B cell (primary cell): Measurements from ENCODE around the gene YWHAE. TPM values are rescaled to one million over a fixed set of nuclear protein-coding genes. Genes with fewer than 3 reads are reported as not detected.
"Not testable (repeated sequence)": the region's sequence is repeated elsewhere in the genome, so short reads cannot be mapped to it uniquely, and the experiment has no call there.

Source experiments
- ATAC-seq: fragments of 200-7000 bp; cut with Tn5 transposase; one replicate; pipeline ENCODE4 v1.10.0; 2021; ENCODE audit warnings: low read depth, mild to moderate bottlenecking, moderate number of reproducible peaks, moderate library complexity
- CTCF ChIA-PET: fragments of 350-600 bp; sonication (Branson Sonifier 250); formaldehyde crosslinking; loops from one replicate; lab custom pipeline; 2021; ENCODE audit warnings: antibody characterized with exemption, inconsistent platforms; lab: Charles Lee
- POLR2A ChIA-PET: fragments of 350-600 bp; sonication (Branson Sonifier 250); formaldehyde crosslinking; loops from one replicate; lab custom pipeline; 2021; ENCODE audit warnings: antibody characterized with exemption; lab: Charles Lee
- DNase-seq: peaks from one replicate; pipeline ENCODE4 v3.0.0; 2013
- H2AFZ ChIP-seq: 2 replicates; pipeline ENCODE4 v1.6.1; 2012; ENCODE audit warnings: mild to moderate bottlenecking, low read depth, low read length; ENCODE audit not compliant: insufficient read depth, poor library complexity, severe bottlenecking
- H3K27ac ChIP-seq, 2 donors: 1 replicate in 1 of 2; 2 replicates in 1 of 2; pipeline ENCODE4 v1.5.1; 2012 to 2013; ENCODE audit warnings: low read length in 2 of 2, mild to moderate bottlenecking in 2 of 2, moderate library complexity in 1 of 2
- H3K27me3 ChIP-seq, 4 experiments: fragments of 200-600 bp in 1 of 4; sonication (generic) in 1 of 4; replicated peaks in 1 of 4; 1 replicate in 2 of 4; 2 replicates in 2 of 4; pipeline versions ENCODE4 v1.6.1 to v1.7.0; 2013 to 2016; ENCODE audit warnings: low read length in 3 of 4, mild to moderate bottlenecking in 2 of 4, mixed read lengths in 1 of 4, moderate library complexity in 1 of 4; ENCODE audit not compliant: insufficient read depth in 4 of 4, control insufficient read depth in 3 of 4; ENCODE audit errors: control extremely low read depth in 1 of 4
- H3K36me3 ChIP-seq, 2 experiments: replicated peaks in 1 of 2; 1 replicate in 1 of 2; 2 replicates in 1 of 2; pipeline versions ENCODE4 v1.6.1 to v1.7.1; 2013; ENCODE audit warnings: low read length in 1 of 2; ENCODE audit not compliant: insufficient read depth in 2 of 2, control insufficient read depth in 1 of 2; ENCODE audit errors: control extremely low read depth in 1 of 2, extremely low read depth in 1 of 2
- H3K4me1 ChIP-seq, 2 donors: fragments of 200-600 bp in 1 of 2; sonication (generic) in 1 of 2; 1 replicate in 1 of 2; 2 replicates in 1 of 2; pipeline versions ENCODE4 v1.5.1 to v1.6.1; 2013 to 2017; ENCODE audit warnings: low read length in 2 of 2; ENCODE audit not compliant: control insufficient read depth in 2 of 2, insufficient read depth in 2 of 2
- H3K4me2 ChIP-seq: replicated peaks from 2 replicates; pipeline ENCODE3; 2012; ENCODE audit warnings: mild to moderate bottlenecking, low read depth, low read length; ENCODE audit not compliant: poor library complexity, severe bottlenecking
- H3K4me3 ChIP-seq, 5 experiments: fragments of 200-600 bp in 1 of 5; sonication (generic) in 1 of 5; 1 replicate in 3 of 5; 2 replicates in 2 of 5; pipeline versions ENCODE4 v1.5.1 to v1.7.0; 2011 to 2016; ENCODE audit warnings: low read length in 4 of 5, mild to moderate bottlenecking in 4 of 5, low read depth in 2 of 5, control low read depth in 1 of 5, moderate library complexity in 1 of 5; ENCODE audit not compliant: insufficient read depth in 1 of 5; ENCODE audit errors: control extremely low read depth in 1 of 5, extremely low read depth in 1 of 5
- H3K79me2 ChIP-seq: fragments of 200-600 bp; sonication (generic); one replicate; pipeline ENCODE4 v1.6.0; 2016; ENCODE audit warnings: low read length; ENCODE audit not compliant: control insufficient read depth, insufficient read depth
- H3K9ac ChIP-seq: fragments of 200-600 bp; sonication (generic); 2 replicates; pipeline ENCODE4 v1.6.1; 2017; ENCODE audit warnings: mild to moderate bottlenecking, low read length, moderate library complexity
- H3K9me3 ChIP-seq, 3 donors: one replicate each; pipeline versions ENCODE4 v1.6.1 to v1.7.1; 2013; ENCODE audit warnings: low read length in 2 of 3; ENCODE audit not compliant: control insufficient read depth in 2 of 3, insufficient read depth in 1 of 3; ENCODE audit errors: control extremely low read depth in 1 of 3
- H4K20me1 ChIP-seq: 2 replicates; pipeline ENCODE4 v1.6.0; 2012; ENCODE audit warnings: mild to moderate bottlenecking, low read length; ENCODE audit not compliant: insufficient read depth, control insufficient read depth, poor library complexity, severe bottlenecking
- H3K27ac Mint-ChIP-seq: one replicate; pipeline ENCODE4 v1.8.0; 2021; ENCODE audit warnings: mixed read lengths
- H3K27me3 Mint-ChIP-seq: one replicate; pipeline ENCODE4 v1.8.0; 2021; ENCODE audit warnings: mixed read lengths
- H3K4me1 Mint-ChIP-seq: one replicate; pipeline ENCODE4 v1.8.0; 2021; ENCODE audit warnings: mixed read lengths
- H3K4me3 Mint-ChIP-seq: one replicate; pipeline ENCODE4 v1.8.0; 2021; ENCODE audit warnings: mixed read lengths
- H3K9me3 Mint-ChIP-seq: one replicate; pipeline ENCODE4 v1.8.0; 2022; ENCODE audit warnings: mixed read lengths; ENCODE audit not compliant: insufficient read depth
- EZH2 ChIP-seq: IDR thresholded peaks from 2 replicates; pipeline ENCODE4 v1.6.1; 2012; ENCODE audit warnings: borderline replicate concordance, low read depth, mild to moderate bottlenecking, moderate library complexity, low read length; ENCODE audit not compliant: insufficient read depth, poor library complexity, severe bottlenecking
- WGBS: methylation state at CpG from one replicate; pipeline ENCODE4 v1.1.5; 2013; ENCODE audit warnings: missing lambda C conversion rate; ENCODE audit not compliant: insufficient coverage; 5-methylcytosine and 5-hydroxymethylcytosine counted together
- intact Hi-C: fragments of 100-400 bp; cut with micrococcal nuclease; formaldehyde crosslinking; loops from one replicate; pipeline ENCODE4 v1.10.0; 2022
- polyA plus RNA-seq: library from polyadenylated mRNA; depleted of rRNA; stranded (reverse); fragments of >200 nt; gene quantifications from 2 replicates; pipeline ENCODE4 v1.2.3, GENCODE V29; 2012
- total RNA-seq, 2 donors: library from RNA; stranded (reverse); fragments of 120-200 nt in 1 of 2; gene quantifications; 1 replicate in 1 of 2; 2 replicates in 1 of 2; pipeline versions ENCODE4 v1.2.3 to v1.2.4, GENCODE V29; 2013 to 2022
- TF ChIP-seq, protein P1 (sequence below): fragments of 200-600 bp; IDR thresholded peaks from one replicate; pipeline ENCODE4 v1.8.0; 2022; ENCODE audit warnings: antibody characterized with exemption, mild to moderate bottlenecking

YWHAE gene
- total and polyA plus RNA-seq, 2 donors (not counting 1 experiment from before 2014, with no cell fraction given): 54.3 to 149 TPM

DNA sequence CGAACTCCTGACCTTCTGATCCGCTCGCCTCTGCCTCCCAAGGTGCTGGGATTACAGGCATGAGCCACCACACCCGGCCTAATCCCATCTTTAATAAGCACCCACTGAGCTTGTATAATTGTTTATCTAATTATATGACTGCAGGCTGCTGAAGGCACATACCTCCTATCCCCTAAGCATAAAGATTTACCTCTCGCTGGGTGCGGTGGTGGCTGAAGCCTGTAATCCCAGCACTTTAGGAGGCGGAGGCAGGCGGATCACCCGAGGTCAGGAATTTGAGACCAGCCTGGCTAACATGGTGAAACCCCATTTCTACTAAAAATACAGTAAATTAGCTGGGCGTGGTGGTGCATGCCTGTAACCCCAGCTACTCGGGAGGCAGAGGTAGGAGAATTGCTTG is 20.1 kb upstream of the YWHAE start:
- POLR2A ChIA-PET: no interaction called here
- peaks cover 23% of the 10 kb centered on the region for H3K79me2 ChIP-seq
- no peaks in the 10 kb centered on the region for H3K9me3 ChIP-seq
- intact Hi-C loops: no loop called here
- 97% methylated on average over 3 of the region's 11 CpGs for WGBS
- Mint-ChIP-seq H3K4me1 (no peaks in the 10 kb centered on the region), H3K27ac (no peak overlapping the region), H3K9me3 (no peaks in the 10 kb centered on the region), H3K4me3 (no peak overlapping the region), H3K27me3 (no peaks in the 10 kb centered on the region)
- H3K36me3 ChIP-seq: peaks cover 9 to 29% of the 10 kb centered on the region in 2 experiments
- H3K4me3 ChIP-seq: no peak overlapping the region
- no peak for TF ChIP-seq EZH2
- TF ChIP-seq, protein P1, sequence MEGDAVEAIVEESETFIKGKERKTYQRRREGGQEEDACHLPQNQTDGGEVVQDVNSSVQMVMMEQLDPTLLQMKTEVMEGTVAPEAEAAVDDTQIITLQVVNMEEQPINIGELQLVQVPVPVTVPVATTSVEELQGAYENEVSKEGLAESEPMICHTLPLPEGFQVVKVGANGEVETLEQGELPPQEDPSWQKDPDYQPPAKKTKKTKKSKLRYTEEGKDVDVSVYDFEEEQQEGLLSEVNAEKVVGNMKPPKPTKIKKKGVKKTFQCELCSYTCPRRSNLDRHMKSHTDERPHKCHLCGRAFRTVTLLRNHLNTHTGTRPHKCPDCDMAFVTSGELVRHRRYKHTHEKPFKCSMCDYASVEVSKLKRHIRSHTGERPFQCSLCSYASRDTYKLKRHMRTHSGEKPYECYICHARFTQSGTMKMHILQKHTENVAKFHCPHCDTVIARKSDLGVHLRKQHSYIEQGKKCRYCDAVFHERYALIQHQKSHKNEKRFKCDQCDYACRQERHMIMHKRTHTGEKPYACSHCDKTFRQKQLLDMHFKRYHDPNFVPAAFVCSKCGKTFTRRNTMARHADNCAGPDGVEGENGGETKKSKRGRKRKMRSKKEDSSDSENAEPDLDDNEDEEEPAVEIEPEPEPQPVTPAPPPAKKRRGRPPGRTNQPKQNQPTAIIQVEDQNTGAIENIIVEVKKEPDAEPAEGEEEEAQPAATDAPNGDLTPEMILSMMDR: no peak
- peaks cover 21% of the 10 kb centered on the region for H4K20me1 ChIP-seq
- H3K27me3 ChIP-seq: no peaks in the 10 kb centered on the region
- DNase-seq: no peak
- no peak overlapping the region for H3K27ac ChIP-seq
- no peak overlapping the region for H2AFZ ChIP-seq
- no peak for ATAC-seq
- no peaks in the 10 kb centered on the region for H3K4me1 ChIP-seq
- CTCF ChIA-PET: no interaction called here
- no peak overlapping the region for H3K4me2 ChIP-seq
- H3K9ac ChIP-seq: no peak overlapping the region

DNA sequence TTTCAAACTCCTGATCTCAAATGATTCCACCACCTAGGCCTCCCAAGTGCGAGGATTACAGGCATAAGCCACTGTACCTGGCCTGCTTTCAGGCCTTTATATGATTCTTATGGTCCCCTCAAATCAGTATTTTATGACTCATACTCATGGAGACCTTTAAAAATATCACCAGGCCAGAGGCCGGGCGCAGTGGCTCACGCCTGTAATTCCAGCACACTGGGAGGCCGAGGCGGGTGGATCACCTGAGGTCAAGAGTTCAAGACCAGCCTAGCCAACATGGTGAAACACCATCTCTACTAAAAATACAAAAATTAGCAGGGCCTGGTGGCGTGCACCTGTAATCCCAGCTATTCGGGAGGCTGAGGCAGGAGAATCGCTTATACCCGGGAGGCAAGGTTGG is 18.5 kb upstream of the YWHAE start:
- intact Hi-C loops, H3K9ac ChIP-seq, H3K9me3 ChIP-seq, DNase-seq, H3K27me3 Mint-ChIP-seq, H3K4me1 ChIP-seq, H3K4me1 Mint-ChIP-seq, H3K4me3 ChIP-seq, H3K27ac Mint-ChIP-seq, H3K79me2 ChIP-seq, H3K4me2 ChIP-seq, H3K4me3 Mint-ChIP-seq, H3K9me3 Mint-ChIP-seq, ATAC-seq, H4K20me1 ChIP-seq, H3K27ac ChIP-seq, H2AFZ ChIP-seq, H3K27me3 ChIP-seq: not testable (repeated sequence)
- ChIA-PET CTCF (interaction anchor here (1.0 kb wide), 1 partner anchor 53 kb away, joined by 3 read pairs; no protein-coding TSS in a partner anchor), POLR2A (interaction anchor here (0.9 kb wide), 1 partner anchor 53 kb away, joined by 12 read pairs; no protein-coding TSS in a partner anchor)
- peaks cover 9 to 22% of the 10 kb centered on the region in 2 experiments for H3K36me3 ChIP-seq
- WGBS: 98% methylated on average over 9 of the region's 10 CpGs
